Measurements from ENCODE around the gene TNPO2.
"Not testable (repeated sequence)": the region's sequence is repeated elsewhere in the genome, so short reads cannot be mapped to it uniquely, and the experiment has no call there.

The TNPO2 gene

GRCh38 chr19:12737835-12738351 is 14.2 kb upstream of the TNPO2 start:
- no peak for DNase-seq (ENCODE audit: low read depth in 4 of 4, low spot score in 1 of 4)

GRCh38 chr19:12736995-12737834 is 13.5 kb upstream of the TNPO2 start, which contains the start of gene GET3:
TSS of gene GET3 (plus strand) at chr19:12737497. CDS start at chr19:12737506, 9 bp downstream.
- DNase-seq (ENCODE audit: low read depth in 4 of 4, low spot score in 1 of 4) = peak; percentile 55 to 66 (median 59)

GRCh38 chr19:12733369-12734214 is 9.9 kb upstream of the TNPO2 start:
- DNase-seq (ENCODE audit: low read depth in 4 of 4, low spot score in 1 of 4) = peak in 2 of 4 experiments; percentile 26 to 55

- no peak for DNase-seq (ENCODE audit: low read depth in 4 of 4, low spot score in 1 of 4)
These were observed 7.6 kb upstream of the TNPO2 start for GRCh38 chr19:12731337-12731736.

- DNase-seq (ENCODE audit: low read depth in 4 of 4, low spot score in 1 of 4) = no peak
These were observed 6.3 kb upstream of the TNPO2 start for GRCh38 chr19:12730064-12730463.

- DNase-seq (ENCODE audit: low read depth in 4 of 4, low spot score in 1 of 4) = no peak
These were observed 4.2 kb upstream of the TNPO2 start for GRCh38 chr19:12727745-12728433.

GRCh38 chr19:12726988-12727316 is 3.2 kb upstream of the TNPO2 start:
- DNase-seq (ENCODE audit: low read depth in 4 of 4, low spot score in 1 of 4) = no peak

- not testable (repeated sequence) for DNase-seq (ENCODE audit: low read depth in 4 of 4, low spot score in 1 of 4)
These were observed 1.9 kb upstream of the TNPO2 start for GRCh38 chr19:12725612-12726011.

GRCh38 chr19:12723381-12723640 is 421 bp downstream of the TNPO2 start:
- DNase-seq (ENCODE audit: low read depth in 4 of 4, low spot score in 1 of 4) = no peak

GRCh38 chr19:12722566-12723380 is 959 bp downstream of the TNPO2 start:
- peak; percentile 69 to 89 (median 82) for DNase-seq (ENCODE audit: low read depth in 4 of 4, low spot score in 1 of 4)

GRCh38 chr19:12721656-12722565 is 1.8 kb downstream of the TNPO2 start:
- no peak for DNase-seq (ENCODE audit: low read depth in 4 of 4, low spot score in 1 of 4)

- no peak for DNase-seq (ENCODE audit: low read depth in 4 of 4, low spot score in 1 of 4)
These were observed 2.7 kb downstream of the TNPO2 start for GRCh38 chr19:12720851-12721655.

- no peak for DNase-seq (ENCODE audit: low read depth in 4 of 4, low spot score in 1 of 4)
These were observed 3.4 kb downstream of the TNPO2 start for GRCh38 chr19:12720296-12720695.

GRCh38 chr19:12715929-12716328 is 7.8 kb downstream of the TNPO2 start:
- no peak for DNase-seq (ENCODE audit: low read depth in 4 of 4, low spot score in 1 of 4)

GRCh38 chr19:12715102-12715501 is 8.6 kb downstream of the TNPO2 start:
- no peak for DNase-seq (ENCODE audit: low read depth in 4 of 4, low spot score in 1 of 4)

- not testable (repeated sequence) for DNase-seq (ENCODE audit: low read depth in 4 of 4, low spot score in 1 of 4)
These were observed 10.4 kb downstream of the TNPO2 start for GRCh38 chr19:12713304-12713703.

GRCh38 chr19:12712077-12712476 is 11.7 kb downstream of the TNPO2 start:
- DNase-seq (ENCODE audit: low read depth in 4 of 4, low spot score in 1 of 4) = not testable (repeated sequence)

- no peak for DNase-seq (ENCODE audit: low read depth in 4 of 4, low spot score in 1 of 4)
These were observed 12.5 kb downstream of the TNPO2 start for GRCh38 chr19:12711187-12711586.

- no peak for DNase-seq (ENCODE audit: low read depth in 4 of 4, low spot score in 1 of 4)
These were observed 15.1 kb downstream of the TNPO2 start for GRCh38 chr19:12708641-12709040.

Measured in stimulated activated CD4-positive, alpha-beta T cell treated with anti-CD3 and anti-CD28 coated beads, Interleukin-1b, Interleukin-23, amount 100 ng/mL, for 24 hours (primary cell).